HepG2 (cell line): Measurements from ENCODE around the gene PIM3. TPM values are rescaled to one million over a fixed set of nuclear protein-coding genes. Genes with fewer than 3 reads are reported as not detected.

ENCODE experiments used
- ATAC-seq: fragments of 200-7000 bp; cut with Tn5 transposase; 3 replicates; pipeline ENCODE4 v1.9.1; 2020; ENCODE audit warnings: mild to moderate bottlenecking, moderate library complexity
- BruUV-seq: library from RNA; stranded (reverse); fragments of 400-500 nt; replicated peaks from 2 replicates; lab custom pipeline; 2021; lab: Mats Ljungman, UMichigan
- CTCF ChIA-PET: fragments of 300-600 bp; formaldehyde crosslinking; extraction: SDS; loops from one replicate; lab custom pipeline; 2021; ENCODE audit warnings: low total read pairs, inconsistent platforms, low intra/inter-chr PET ratio; lab: Yijun Ruan, JAX
- POLR2A ChIA-PET: fragments of 350-600 bp; sonication (Branson Sonifier 250); formaldehyde crosslinking; loops from one replicate; lab custom pipeline; 2020; ENCODE audit warnings: antibody characterized with exemption, inconsistent platforms; lab: Yijun Ruan, JAX
- DNase-seq: peaks from one replicate; pipeline ENCODE4 v3.0.0-alpha.2; 2015; ENCODE audit warnings: low spot score
- FAIRE-seq: peaks from 3 replicates; lab custom pipeline; 2011; peaks lifted over from hg19 to GRCh38; lab: Jason Lieb, UNC
- H2AFZ ChIP-seq: one replicate; pipeline ENCODE4 v1.6.1; 2011; ENCODE audit warnings: low read length, inconsistent platforms
- H3K27ac ChIP-seq: fragments of 300-600 bp; 3 replicates; pipeline ENCODE4 v1.8.0; 2011; ENCODE audit warnings: mixed run types, mild to moderate bottlenecking, mixed read lengths, low read length, inconsistent platforms; ENCODE audit not compliant: insufficient read depth; ENCODE audit errors: extremely low read length
- H3K27me3 ChIP-seq, 2 experiments: fragments of 200-600 bp in 1 of 2; 2 replicates in 1 of 2; 3 replicates in 1 of 2; pipeline versions ENCODE4 v1.6.0 to v1.8.0; 2011; ENCODE audit warnings: low read length in 2 of 2, mild to moderate bottlenecking in 2 of 2, moderate library complexity in 2 of 2, inconsistent platforms in 1 of 2; ENCODE audit not compliant: insufficient read depth in 2 of 2, control insufficient read depth in 1 of 2
- H3K36me3 ChIP-seq, 2 experiments: fragments of 200-600 bp in 1 of 2; replicated peaks in 1 of 2; 2 replicates in 1 of 2; 3 replicates in 1 of 2; pipeline versions ENCODE4 v1.5.1 to v1.8.0; 2011; ENCODE audit warnings: low read length in 2 of 2, inconsistent platforms in 1 of 2; ENCODE audit not compliant: insufficient read depth in 2 of 2, control insufficient read depth in 1 of 2
- H3K4me1 ChIP-seq: 2 replicates; pipeline ENCODE4 v1.5.1; 2012; ENCODE audit warnings: low read length, inconsistent platforms; ENCODE audit not compliant: insufficient read depth
- H3K4me2 ChIP-seq: 2 replicates; pipeline ENCODE4 v1.6.0; 2011; ENCODE audit warnings: low read depth, low read length, inconsistent platforms
- H3K4me3 ChIP-seq, 3 experiments: fragments of 200-600 bp in 1 of 3; sonication (generic), shearing (Covaris generic) in 1 of 3; replicated peaks in 1 of 3; 2 replicates each; pipeline ENCODE4 v1.5.1; 2011 to 2016; ENCODE audit warnings: low read length in 3 of 3, inconsistent platforms in 2 of 3, low read depth in 2 of 3, mild to moderate bottlenecking in 2 of 3, control low read depth in 1 of 3, mixed read lengths in 1 of 3; ENCODE audit not compliant: insufficient read depth in 1 of 3
- H3K79me2 ChIP-seq: one replicate; pipeline ENCODE4 v1.6.1; 2011; ENCODE audit warnings: low read length, inconsistent platforms; ENCODE audit not compliant: insufficient read depth
- H3K9ac ChIP-seq: 2 replicates; pipeline ENCODE4 v1.6.0; 2011; ENCODE audit warnings: mild to moderate bottlenecking, low read depth, low read length, inconsistent platforms; ENCODE audit not compliant: insufficient read depth
- H3K9me3 ChIP-seq: 2 replicates; pipeline ENCODE4 v1.5.1; 2012; ENCODE audit warnings: mild to moderate bottlenecking, low read length
- H4K20me1 ChIP-seq: 2 replicates; pipeline ENCODE4 v1.6.0; 2011; ENCODE audit warnings: inconsistent platforms, mild to moderate bottlenecking, low read length, moderate library complexity; ENCODE audit not compliant: insufficient read depth
- ARID5B ChIP-seq: IDR thresholded peaks from 2 replicates; pipeline ENCODE4 v1.4.0; 2020; ENCODE audit warnings: mild to moderate bottlenecking, missing genetic modification reagents
- ATF7 ChIP-seq, 2 experiments: fragments of 450-650 bp in 1 of 2; sonication (generic) in 1 of 2; formaldehyde crosslinking in 1 of 2; IDR thresholded peaks; 2 replicates each; pipeline versions ENCODE4 v1.4.0 to v1.6.1; 2016 to 2020; ENCODE audit warnings: antibody characterized with exemption in 1 of 2, mild to moderate bottlenecking in 1 of 2, missing genetic modification reagents in 1 of 2
- BORCS8-MEF2B ChIP-seq: sonication (generic); formaldehyde crosslinking; IDR thresholded peaks from 2 replicates; pipeline ENCODE4 v1.8.0; 2022; ENCODE audit warnings: mild to moderate bottlenecking, missing genetic modification reagents
- GTF3A ChIP-seq: sonication (generic); formaldehyde crosslinking; conservative IDR thresholded peaks from 2 replicates; pipeline ENCODE4 v1.4.0; 2020; ENCODE audit warnings: mild to moderate bottlenecking, missing genetic modification reagents
- HMG20A ChIP-seq: IDR thresholded peaks from 2 replicates; pipeline ENCODE4 v1.6.1; 2016; ENCODE audit warnings: borderline replicate concordance
- HNRNPH1 ChIP-seq: fragments of 200-400 bp; formaldehyde crosslinking; optimal IDR thresholded peaks from 2 replicates; pipeline ENCODE3; 2017; ENCODE audit warnings: mild to moderate bottlenecking, low read depth, low read length
- IKZF1 ChIP-seq: fragments of 450-650 bp; IDR thresholded peaks from 2 replicates; pipeline ENCODE4 v1.7.1; 2016
- NPAS2 ChIP-seq: sonication (generic); formaldehyde crosslinking; IDR thresholded peaks from 2 replicates; pipeline ENCODE4 v1.8.0; 2022; ENCODE audit warnings: mild to moderate bottlenecking, missing genetic modification reagents, borderline replicate concordance
- POGZ ChIP-seq: sonication (generic); formaldehyde crosslinking; IDR thresholded peaks from 2 replicates; pipeline ENCODE4 v1.4.0; 2020; ENCODE audit warnings: mild to moderate bottlenecking, missing genetic modification reagents
- SIX4 ChIP-seq: sonication (generic); formaldehyde crosslinking; IDR thresholded peaks from 2 replicates; pipeline ENCODE4 v1.4.0; 2020; ENCODE audit warnings: missing genetic modification reagents
- SRY ChIP-seq: sonication (generic); formaldehyde crosslinking; IDR thresholded peaks from 2 replicates; pipeline ENCODE4 v1.8.0; 2022; ENCODE audit warnings: mild to moderate bottlenecking, missing genetic modification reagents
- THAP11 ChIP-seq: IDR thresholded peaks from 2 replicates; pipeline ENCODE4 v1.6.1; 2016; ENCODE audit warnings: missing biosample characterization, missing genetic modification reagents
- ZBTB7A ChIP-seq: sonication (generic); formaldehyde crosslinking; IDR thresholded peaks from 2 replicates; pipeline ENCODE4 v1.8.0; 2022; ENCODE audit warnings: mild to moderate bottlenecking, missing genetic modification reagents
- ZNF17 ChIP-seq: sonication (generic); formaldehyde crosslinking; IDR thresholded peaks from 2 replicates; pipeline ENCODE4 v1.5.0; 2020; ENCODE audit warnings: mild to moderate bottlenecking, missing genetic modification reagents
- ZNF224 ChIP-seq: sonication (generic); formaldehyde crosslinking; IDR thresholded peaks from 2 replicates; pipeline ENCODE4 v1.5.0; 2020; ENCODE audit warnings: mild to moderate bottlenecking, missing genetic modification reagents
- ZNF251 ChIP-seq: sonication (generic); formaldehyde crosslinking; IDR thresholded peaks from 2 replicates; pipeline ENCODE4 v1.9.0; 2021; ENCODE audit warnings: mild to moderate bottlenecking, missing genetic modification reagents
- ZNF616 ChIP-seq: sonication (generic); formaldehyde crosslinking; IDR thresholded peaks from 2 replicates; pipeline ENCODE4 v1.5.0; 2020; ENCODE audit warnings: low read depth, mild to moderate bottlenecking, missing genetic modification reagents
- ZNF775 ChIP-seq: sonication (generic); formaldehyde crosslinking; IDR thresholded peaks from 2 replicates; pipeline ENCODE4 v1.4.0; 2020; ENCODE audit warnings: missing genetic modification reagents, mild to moderate bottlenecking, moderate library complexity, borderline replicate concordance
- ZNF816 ChIP-seq: sonication (generic); formaldehyde crosslinking; IDR thresholded peaks from 2 replicates; pipeline ENCODE4 v1.8.0; 2022; ENCODE audit warnings: missing genetic modification reagents, mild to moderate bottlenecking, borderline replicate concordance
- ZNF841 ChIP-seq: sonication (generic); formaldehyde crosslinking; IDR thresholded peaks from 2 replicates; pipeline ENCODE4 v1.8.1; 2023; ENCODE audit warnings: missing genetic modification reagents, borderline replicate concordance
- WGBS: methylation state at CpG from one replicate; pipeline ENCODE4 v1.1.6; 2017; ENCODE audit warnings: low lambda C conversion rate; 5-methylcytosine and 5-hydroxymethylcytosine counted together
- in situ Hi-C: cut with HindIII; loops from 2 replicates; pipeline ENCODE4 v1.10.0; 2017; ENCODE audit warnings: low pct_unique_long_range_greater_than_20kb; ENCODE audit not compliant: extremely low pct_ligation_motif_present
- intact Hi-C: fragments of 100-400 bp; cut with micrococcal nuclease; formaldehyde crosslinking; loops from one replicate; pipeline ENCODE4 v1.10.0; 2022; ENCODE audit not compliant: unreplicated experiment
- polyA plus RNA-seq, 8 experiments: library from polyadenylated mRNA; depleted of rRNA in 3 of 8; stranded (reverse) in 7 of 8; unstranded in 1 of 8; fragments of >200 nt; fragmentation: Illumina TruSeq in 4 of 8; extraction: Trizol in 4 of 8; gene quantifications; 2 replicates each; pipeline versions ENCODE4 v1.2.1 to v1.2.3, GENCODE V29; 2011 to 2016; ENCODE audit warnings: low read depth in 4 of 8, missing spikeins in 1 of 8, mixed read lengths in 1 of 8; ENCODE audit not compliant: insufficient read depth in 1 of 8
- total RNA-seq, 5 experiments: library from RNA; depleted of rRNA; stranded (reverse); fragments of >200 nt; fragmentation: Illumina TruSeq; extraction: Trizol; gene quantifications; 2 replicates each; pipeline ENCODE4 v1.2.3, GENCODE V29; 2016; ENCODE audit warnings: low read depth in 1 of 5
- TF ChIP-seq, protein P1 (sequence below): IDR thresholded peaks from 2 replicates; pipeline ENCODE4 v1.6.1; 2018; ENCODE audit warnings: missing genetic modification reagents

The PIM3 gene
- total and polyA plus RNA-seq, 2 of the 13 experiments (the other 11 are each of a cell fraction or from before 2014, with no cell fraction given): 21.6 to 31.2 TPM

- intact Hi-C loops (no loop called here), in situ Hi-C loops (no loop called here)
- H2AFZ ChIP-seq: no peak overlapping the region
- FAIRE-seq (peak; percentile 76), ATAC-seq (peak; percentile 78), DNase-seq (peak; percentile 92)
- peak overlapping the region; percentile 89 for H3K27ac ChIP-seq
- no TSS peak for BruUV-seq
- WGBS: 19% methylated on average over 7 of the region's 21 CpGs
- H3K4me1 ChIP-seq: peaks cover 98% of the 10 kb centered on the region
- H3K9me3 ChIP-seq: no peaks in the 10 kb centered on the region
- no peaks in the 10 kb centered on the region for H3K36me3 ChIP-seq
- H3K4me2 ChIP-seq: peak overlapping the region; percentile 92
- peak overlapping the region; percentile 60 to 82 (median 76) for H3K4me3 ChIP-seq
- peaks cover 3% of the 10 kb centered on the region for H3K79me2 ChIP-seq
- H3K27me3 ChIP-seq: no peaks in the 10 kb centered on the region
- ChIA-PET CTCF (no interaction called here), POLR2A (interaction anchor here (1.0 to 18.6 kb wide), 5 partner anchors 9 to 87 kb away, joined by 3 to 722 read pairs (median 8); partner anchors contain the start of gene PIM3)
- H4K20me1 ChIP-seq: no peaks in the 10 kb centered on the region
- H3K9ac ChIP-seq: peak overlapping the region; percentile 91
- TF ChIP-seq, protein P1, sequence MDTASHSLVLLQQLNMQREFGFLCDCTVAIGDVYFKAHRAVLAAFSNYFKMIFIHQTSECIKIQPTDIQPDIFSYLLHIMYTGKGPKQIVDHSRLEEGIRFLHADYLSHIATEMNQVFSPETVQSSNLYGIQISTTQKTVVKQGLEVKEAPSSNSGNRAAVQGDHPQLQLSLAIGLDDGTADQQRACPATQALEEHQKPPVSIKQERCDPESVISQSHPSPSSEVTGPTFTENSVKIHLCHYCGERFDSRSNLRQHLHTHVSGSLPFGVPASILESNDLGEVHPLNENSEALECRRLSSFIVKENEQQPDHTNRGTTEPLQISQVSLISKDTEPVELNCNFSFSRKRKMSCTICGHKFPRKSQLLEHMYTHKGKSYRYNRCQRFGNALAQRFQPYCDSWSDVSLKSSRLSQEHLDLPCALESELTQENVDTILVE (CRISPR knock-in tag): no peak
- TF ChIP-seq SRY (CRISPR knock-in tag): no peak
- no peak for TF ChIP-seq POGZ (CRISPR knock-in tag)
- TF ChIP-seq GTF3A (CRISPR knock-in tag): no peak
- TF ChIP-seq ZNF841: no peak
- peak; percentile 59 for TF ChIP-seq ARID5B (CRISPR knock-in tag)
- no peak for TF ChIP-seq HNRNPH1
- TF ChIP-seq ZNF17 (CRISPR knock-in tag): no peak
- no peak for TF ChIP-seq BORCS8-MEF2B (CRISPR knock-in tag)
- TF ChIP-seq ZNF775 (CRISPR knock-in tag): no peak
- TF ChIP-seq ZNF224 (CRISPR knock-in tag): no peak
- TF ChIP-seq HMG20A (CRISPR knock-in tag): no peak
- peak; percentile 41; the same call in 1 of the 2 replicates for TF ChIP-seq THAP11
- no peak; the same call in 1 of the 2 replicates for TF ChIP-seq ATF7 (IDR thresholded peaks at IDR 0.05)
- no peak for TF ChIP-seq ATF7 (CRISPR knock-in tag; IDR thresholded peaks at IDR 0.05)
- TF ChIP-seq ZNF251 (CRISPR knock-in tag): no peak
- peak; percentile 83; the same call in 1 of the 2 replicates for TF ChIP-seq ZBTB7A (CRISPR knock-in tag)
- TF ChIP-seq ZNF816 (CRISPR knock-in tag): no peak
- peak; percentile 24; the same call in 1 of the 2 replicates for TF ChIP-seq SIX4
- TF ChIP-seq ZNF616 (CRISPR knock-in tag): no peak
- TF ChIP-seq NPAS2 (CRISPR knock-in tag): no peak
- TF ChIP-seq IKZF1: 0 out of 2 replicates have a peak, but pooled peaks have one; percentile 48
Measured at GRCh38 chr22:49942565-49943404, 17.8 kb upstream of the PIM3 start.
